ENCODE results near the gene LIX1. TPM values are rescaled to one million over a fixed set of nuclear protein-coding genes. Genes with fewer than 3 reads are reported as not detected.

The LIX1 gene
- total RNA-seq, 1 experiment from 2014 or later, result 4.1 TPM

DNA sequence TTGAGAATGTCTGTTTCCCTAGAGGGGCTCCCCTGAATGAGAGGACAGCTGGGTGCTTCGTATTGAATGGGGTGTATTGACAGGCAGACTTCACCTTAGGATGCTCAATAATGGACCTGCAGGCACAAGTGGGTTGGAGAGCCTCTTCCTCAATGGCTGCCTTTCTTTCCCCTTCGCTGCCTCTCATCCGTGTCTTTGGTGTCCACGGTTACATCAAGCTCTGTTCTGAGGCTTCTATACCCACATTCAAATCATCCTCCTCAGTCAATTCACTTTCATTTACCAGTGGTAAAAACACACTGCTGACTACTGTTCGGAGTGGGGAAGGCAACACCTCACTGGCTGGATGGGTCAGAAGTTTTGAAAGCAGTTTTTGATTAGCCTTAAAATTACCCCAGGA is 20.6 kb downstream of the LIX1 start:
- TF ChIP-seq, protein P1, sequence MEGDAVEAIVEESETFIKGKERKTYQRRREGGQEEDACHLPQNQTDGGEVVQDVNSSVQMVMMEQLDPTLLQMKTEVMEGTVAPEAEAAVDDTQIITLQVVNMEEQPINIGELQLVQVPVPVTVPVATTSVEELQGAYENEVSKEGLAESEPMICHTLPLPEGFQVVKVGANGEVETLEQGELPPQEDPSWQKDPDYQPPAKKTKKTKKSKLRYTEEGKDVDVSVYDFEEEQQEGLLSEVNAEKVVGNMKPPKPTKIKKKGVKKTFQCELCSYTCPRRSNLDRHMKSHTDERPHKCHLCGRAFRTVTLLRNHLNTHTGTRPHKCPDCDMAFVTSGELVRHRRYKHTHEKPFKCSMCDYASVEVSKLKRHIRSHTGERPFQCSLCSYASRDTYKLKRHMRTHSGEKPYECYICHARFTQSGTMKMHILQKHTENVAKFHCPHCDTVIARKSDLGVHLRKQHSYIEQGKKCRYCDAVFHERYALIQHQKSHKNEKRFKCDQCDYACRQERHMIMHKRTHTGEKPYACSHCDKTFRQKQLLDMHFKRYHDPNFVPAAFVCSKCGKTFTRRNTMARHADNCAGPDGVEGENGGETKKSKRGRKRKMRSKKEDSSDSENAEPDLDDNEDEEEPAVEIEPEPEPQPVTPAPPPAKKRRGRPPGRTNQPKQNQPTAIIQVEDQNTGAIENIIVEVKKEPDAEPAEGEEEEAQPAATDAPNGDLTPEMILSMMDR (IDR thresholded peaks at IDR 0.05; ENCODE audit: insufficient read depth in 1 of 2, low read depth in 1 of 2, low read length in 1 of 2, severe bottlenecking in 1 of 2, unreplicated experiment in 1 of 2), result no peak
- ChIA-PET CTCF (no interaction called here), POLR2A (no interaction called here)
- BruUV-seq (replicated peaks), result no TSS peak
- Histone ChIP-seq H3K4me3 (ENCODE audit: low read depth, low read length) (no peak overlapping the region), H3K4me1 (0 out of 2 replicates have a peak, but pooled peaks cover 5% of the 10 kb centered on the region), H3K9me3 (no peaks in the 10 kb centered on the region), H3K36me3 (ENCODE audit: control insufficient read depth, insufficient read depth, low read length) (no peaks in the 10 kb centered on the region), H3K27me3 (replicated peaks; ENCODE audit: control insufficient read depth, insufficient read depth, low read length) (no peaks in the 10 kb centered on the region)
- H3K36me3 Mint-ChIP-seq (ENCODE audit: insufficient read depth, unreplicated experiment), result no peaks in the 10 kb centered on the region
- H3K27me3 Mint-ChIP-seq (ENCODE audit: insufficient read depth, unreplicated experiment), result no peaks in the 10 kb centered on the region
- no peak overlapping the region for H3K4me3 Mint-ChIP-seq (ENCODE audit: unreplicated experiment)
- intact Hi-C loops (cut with micrococcal nuclease; ENCODE audit: unreplicated experiment), result no loop called here
- no peak for DNase-seq
- H3K4me1 Mint-ChIP-seq (ENCODE audit: low read depth, unreplicated experiment), result no peaks in the 10 kb centered on the region
- H3K9me3 Mint-ChIP-seq (ENCODE audit: unreplicated experiment), result no peaks in the 10 kb centered on the region
- H3K27ac Mint-ChIP-seq (ENCODE audit: unreplicated experiment), result no peak overlapping the region

DNA sequence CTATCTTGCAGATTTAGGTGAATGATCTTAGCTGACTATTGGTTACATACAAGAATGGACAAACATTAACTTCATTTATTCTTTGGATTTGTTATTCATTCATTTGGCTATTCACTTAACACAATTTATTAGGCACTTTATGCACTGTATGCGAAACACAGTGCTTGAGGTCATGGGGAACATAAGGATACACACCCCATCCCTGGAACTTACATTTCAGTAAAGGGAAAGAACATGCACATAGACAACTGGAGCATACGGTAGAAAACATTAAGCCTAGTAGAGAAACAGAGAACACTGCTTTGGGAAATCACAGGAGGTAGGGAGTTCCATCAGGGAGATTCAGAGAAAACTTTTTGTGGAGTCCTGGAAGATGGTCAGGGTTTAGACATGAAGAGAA is 22.2 kb downstream of the LIX1 start:
- no peak for DNase-seq

DNA sequence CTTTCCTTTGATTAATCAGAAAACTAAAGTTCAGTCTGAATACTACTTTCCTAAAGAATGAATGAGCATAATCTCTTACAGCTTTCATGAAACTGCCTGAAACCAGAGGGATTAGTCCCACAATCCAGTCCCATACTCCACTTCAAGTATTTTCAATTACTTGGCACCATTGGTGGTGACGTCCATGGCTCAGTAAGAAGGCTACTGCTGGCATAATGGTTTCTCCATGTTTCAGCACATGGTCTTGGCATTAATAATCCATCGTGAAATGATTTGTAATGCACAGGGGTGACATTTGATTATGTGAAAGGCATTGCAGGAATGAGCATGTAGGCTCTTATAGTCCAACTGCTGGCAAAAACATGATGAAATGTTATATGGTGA is 23.4 kb downstream of the LIX1 start:
- Histone ChIP-seq H3K4me1 (no peaks in the 10 kb centered on the region), H3K27me3 (replicated peaks; ENCODE audit: control insufficient read depth, insufficient read depth, low read length) (no peaks in the 10 kb centered on the region), H3K4me3 (ENCODE audit: low read depth, low read length) (no peak overlapping the region), H3K9me3 (no peaks in the 10 kb centered on the region), H3K36me3 (ENCODE audit: control insufficient read depth, insufficient read depth, low read length) (no peaks in the 10 kb centered on the region)
- no peaks in the 10 kb centered on the region for H3K36me3 Mint-ChIP-seq (ENCODE audit: insufficient read depth, unreplicated experiment)
- H3K9me3 Mint-ChIP-seq (ENCODE audit: unreplicated experiment), result peaks cover 7% of the 10 kb centered on the region
- intact Hi-C loops (cut with micrococcal nuclease; ENCODE audit: unreplicated experiment), result no loop called here
- POLR2A ChIA-PET, result no interaction called here
- no TSS peak for BruUV-seq (replicated peaks)
- H3K27ac Mint-ChIP-seq (ENCODE audit: unreplicated experiment), result no peak overlapping the region
- no peaks in the 10 kb centered on the region for H3K4me1 Mint-ChIP-seq (ENCODE audit: low read depth, unreplicated experiment)
- H3K4me3 Mint-ChIP-seq (ENCODE audit: unreplicated experiment), result no peak overlapping the region
- TF ChIP-seq, protein P1 (IDR thresholded peaks at IDR 0.05; ENCODE audit: insufficient read depth in 1 of 2, low read depth in 1 of 2, low read length in 1 of 2, severe bottlenecking in 1 of 2, unreplicated experiment in 1 of 2), result no peak
- DNase-seq, result no peak
- CTCF ChIA-PET, result no interaction called here
- H3K27me3 Mint-ChIP-seq (ENCODE audit: insufficient read depth, unreplicated experiment), result no peaks in the 10 kb centered on the region

More for the DNA sequence above, 22.2 kb downstream of the LIX1 start:
- no peaks in the 10 kb centered on the region for H3K27me3 ChIP-seq (replicated peaks; ENCODE audit: control insufficient read depth, insufficient read depth, low read length)
- H3K9me3 ChIP-seq, result no peaks in the 10 kb centered on the region
- H3K27me3 Mint-ChIP-seq (ENCODE audit: insufficient read depth, unreplicated experiment), result no peaks in the 10 kb centered on the region
- H3K4me1 ChIP-seq, result 0 out of 2 replicates have a peak, but pooled peaks cover 5% of the 10 kb centered on the region
- TF ChIP-seq, protein P1 (IDR thresholded peaks at IDR 0.05; ENCODE audit: insufficient read depth in 1 of 2, low read depth in 1 of 2, low read length in 1 of 2, severe bottlenecking in 1 of 2, unreplicated experiment in 1 of 2), result no peak
- no peaks in the 10 kb centered on the region for H3K36me3 Mint-ChIP-seq (ENCODE audit: insufficient read depth, unreplicated experiment)
- no peaks in the 10 kb centered on the region for H3K4me1 Mint-ChIP-seq (ENCODE audit: low read depth, unreplicated experiment)
- ChIA-PET POLR2A (no interaction called here), CTCF (no interaction called here)
- intact Hi-C loops (cut with micrococcal nuclease; ENCODE audit: unreplicated experiment), result no loop called here
- no peak overlapping the region for H3K4me3 Mint-ChIP-seq (ENCODE audit: unreplicated experiment)
- H3K36me3 ChIP-seq (ENCODE audit: control insufficient read depth, insufficient read depth, low read length), result no peaks in the 10 kb centered on the region
- no peak overlapping the region for H3K4me3 ChIP-seq (ENCODE audit: low read depth, low read length)
- BruUV-seq (replicated peaks), result no TSS peak
- no peak overlapping the region for H3K27ac Mint-ChIP-seq (ENCODE audit: unreplicated experiment)
- H3K9me3 Mint-ChIP-seq (ENCODE audit: unreplicated experiment), result no peaks in the 10 kb centered on the region

Measured in Caco-2 (cell line).